ENCODE results near the gene CREB5. TPM values are rescaled to one million over a fixed set of nuclear protein-coding genes. Genes with fewer than 3 reads are reported as not detected.

Gene CREB5
- total and polyA plus RNA-seq, 5 donors = 4.0 to 20.4 (median 9.9) TPM

DNA sequence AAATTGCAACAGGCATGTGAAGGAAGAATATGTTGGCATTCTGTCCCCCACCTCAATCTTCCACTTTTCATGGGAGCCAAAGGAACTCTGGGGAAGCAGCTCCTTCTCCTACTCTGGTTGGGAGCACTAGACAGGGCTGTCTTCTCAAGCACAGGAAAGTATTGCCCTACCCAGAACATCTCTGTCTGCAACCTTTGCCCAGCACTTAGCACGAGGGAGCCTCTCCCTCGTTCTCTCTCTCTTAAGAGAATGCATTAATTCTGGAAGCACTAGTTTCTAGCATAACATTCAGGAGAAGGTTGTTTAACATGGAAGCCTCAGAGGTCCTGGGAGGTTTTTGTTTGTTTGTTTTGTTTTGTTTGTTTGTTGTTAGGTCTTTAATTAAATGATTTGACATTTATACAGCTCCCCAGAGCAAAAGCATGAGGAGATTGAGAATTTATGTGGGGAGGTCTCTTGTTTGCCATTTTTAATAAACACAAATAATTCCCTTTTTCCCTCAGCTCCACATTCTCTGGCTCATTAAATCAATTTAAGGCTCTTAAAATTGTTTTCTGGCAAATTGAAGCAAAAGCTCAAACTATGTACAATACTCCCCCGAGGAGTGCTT lies 305.2 kb downstream of the CREB5 start:
- Histone ChIP-seq H3K4me1 (ENCODE audit: control insufficient read depth, insufficient read depth, low read length) (peaks cover 4% of the 10 kb centered on the region), H3K27ac (ENCODE audit: low read length) (no peak overlapping the region), H3K4me3 (ENCODE audit: low read length) (no peak overlapping the region), H3K9me3 (ENCODE audit: control insufficient read depth, low read length) (no peaks in the 10 kb centered on the region), H3K27me3 (ENCODE audit: control insufficient read depth, insufficient read depth) (no peaks in the 10 kb centered on the region)
- intact Hi-C loops (cut with DNase I) = no loop called here
- 75% methylated on average over 3 of the region's 3 CpGs for WGBS
- DNase-seq = no peak
- ATAC-seq = no peak

DNA sequence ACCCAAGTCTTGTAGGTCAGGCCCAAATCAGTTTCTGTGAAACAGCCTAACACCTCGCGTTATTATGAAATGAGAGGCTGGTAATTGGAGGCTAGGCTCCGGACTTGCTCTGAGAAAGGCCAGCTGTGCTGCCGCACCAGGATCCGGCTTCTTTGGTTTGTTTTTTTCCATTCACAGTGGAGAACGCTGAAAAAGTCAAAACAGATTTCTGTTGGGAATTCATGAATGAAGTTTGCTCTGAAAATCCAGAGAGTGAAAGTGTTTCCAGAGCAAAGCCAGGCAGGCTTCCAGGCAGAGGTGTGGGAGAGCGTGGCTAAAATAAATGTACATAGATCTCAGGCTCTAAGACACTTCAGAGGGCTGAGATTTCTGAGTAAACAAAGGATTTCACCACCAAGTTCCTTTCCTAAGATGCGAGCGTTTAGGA lies 305.8 kb downstream of the CREB5 start:
- Histone ChIP-seq H3K4me3 (ENCODE audit: low read length) (no peak overlapping the region), H3K27me3 (ENCODE audit: control insufficient read depth, insufficient read depth) (no peaks in the 10 kb centered on the region), H3K9me3 (ENCODE audit: control insufficient read depth, low read length) (no peaks in the 10 kb centered on the region), H3K4me1 (ENCODE audit: control insufficient read depth, insufficient read depth, low read length) (peaks cover 4% of the 10 kb centered on the region), H3K27ac (ENCODE audit: low read length) (no peak overlapping the region)
- intact Hi-C loops (cut with DNase I) = no loop called here
- ATAC-seq (peak; percentile 82 to 91), DNase-seq (peak; percentile 41 to 72 (median 68))
- 57% methylated on average over 9 of the region's 9 CpGs for WGBS

GRCh38 chr7:28718545-28718944 lies 306.2 kb downstream of the CREB5 start:
- 65% methylated on average over 2 of the region's 2 CpGs for WGBS
- Histone ChIP-seq H3K4me3 (ENCODE audit: low read length) (no peak overlapping the region), H3K4me1 (ENCODE audit: control insufficient read depth, insufficient read depth, low read length) (peaks cover 4% of the 10 kb centered on the region), H3K27me3 (ENCODE audit: control insufficient read depth, insufficient read depth) (no peaks in the 10 kb centered on the region), H3K9me3 (ENCODE audit: control insufficient read depth, low read length) (no peaks in the 10 kb centered on the region), H3K27ac (ENCODE audit: low read length) (no peak overlapping the region)
- DNase-seq (no peak), ATAC-seq (peak in 1 of 2 donors; percentile 42)
- intact Hi-C loops (cut with DNase I) = no loop called here

DNA sequence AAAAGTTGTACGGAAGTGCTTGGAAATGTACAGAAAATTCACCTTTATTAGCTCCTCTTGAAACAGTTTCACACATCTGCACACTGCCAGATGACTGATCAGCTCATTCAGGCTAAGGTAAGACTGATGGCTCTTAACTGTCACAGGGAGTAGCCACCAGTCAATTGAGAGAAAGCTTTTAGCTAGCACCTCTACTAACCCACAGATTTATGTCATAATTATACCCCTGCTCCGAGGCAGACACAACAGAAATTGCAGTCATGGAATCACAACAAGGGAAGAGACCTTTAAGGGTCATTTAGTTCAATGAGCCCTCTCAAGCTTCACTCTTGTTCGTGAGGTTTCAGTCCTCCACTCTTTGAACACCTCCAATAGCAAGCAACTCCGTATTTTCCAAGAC lies 310.4 kb downstream of the CREB5 start:
- WGBS = 89% methylated on average over 4 of the region's 4 CpGs
- no peak overlapping the region for H3K27ac ChIP-seq (ENCODE audit: low read length)

DNA sequence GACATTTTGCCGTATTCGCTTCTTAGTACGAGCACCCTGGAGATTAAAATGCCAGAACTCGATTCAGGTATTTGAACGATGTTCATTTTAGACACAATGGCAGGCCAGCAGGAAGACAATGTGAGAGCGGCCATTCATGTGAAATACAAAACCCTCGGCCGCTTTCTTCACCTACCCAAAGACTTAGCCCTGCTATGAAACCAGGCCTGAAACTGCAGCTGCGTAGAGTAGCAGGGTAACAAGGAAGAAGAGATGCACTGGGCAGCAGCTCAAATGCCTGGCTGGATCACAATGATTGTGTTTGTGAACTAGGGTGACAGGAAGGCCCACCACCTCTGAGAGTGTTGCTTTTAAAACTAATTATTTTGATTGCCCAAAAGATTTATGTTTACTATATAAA lies 311.0 kb downstream of the CREB5 start:
- intact Hi-C loops (cut with DNase I) = no loop called here
- no peak for ATAC-seq
- no peak for DNase-seq
- Histone ChIP-seq H3K4me3 (ENCODE audit: low read length) (no peak overlapping the region), H3K27me3 (ENCODE audit: control insufficient read depth, insufficient read depth) (no peaks in the 10 kb centered on the region), H3K4me1 (ENCODE audit: control insufficient read depth, insufficient read depth, low read length) (peaks cover 8% of the 10 kb centered on the region), H3K27ac (ENCODE audit: low read length) (no peak overlapping the region), H3K9me3 (ENCODE audit: control insufficient read depth, low read length) (no peaks in the 10 kb centered on the region)
- 89% methylated on average over 9 of the region's 9 CpGs for WGBS

More for the DNA sequence above, 310.4 kb downstream of the CREB5 start:
- H3K9me3 ChIP-seq (ENCODE audit: control insufficient read depth, low read length) = no peaks in the 10 kb centered on the region
- DNase-seq (no peak), ATAC-seq (no peak)
- intact Hi-C loops (cut with DNase I) = no loop called here
- no peaks in the 10 kb centered on the region for H3K27me3 ChIP-seq (ENCODE audit: control insufficient read depth, insufficient read depth)
- peaks cover 8% of the 10 kb centered on the region for H3K4me1 ChIP-seq (ENCODE audit: control insufficient read depth, insufficient read depth, low read length)
- no peak overlapping the region for H3K4me3 ChIP-seq (ENCODE audit: low read length)

DNA sequence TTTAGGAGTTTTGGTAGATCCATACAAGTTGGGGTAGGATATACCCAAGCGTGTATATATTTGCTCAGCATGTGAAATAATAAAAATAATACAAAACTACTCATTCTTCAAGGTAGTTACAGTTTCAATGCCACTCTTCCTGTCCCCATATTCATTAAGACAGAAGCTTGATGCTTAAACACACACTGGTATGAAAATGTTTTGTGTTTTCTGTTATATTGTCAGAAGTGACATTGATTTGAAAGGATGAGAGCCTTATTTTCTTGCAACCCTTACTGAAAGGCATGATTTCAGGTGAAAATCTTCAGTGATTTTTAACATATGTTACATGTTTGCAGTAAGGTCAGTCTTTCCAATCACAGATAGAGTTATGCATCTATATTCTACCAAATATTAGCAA lies 312.2 kb downstream of the CREB5 start:
- H3K4me1 ChIP-seq (ENCODE audit: control insufficient read depth, insufficient read depth, low read length) = peaks cover 5% of the 10 kb centered on the region
- no peak overlapping the region for H3K4me3 ChIP-seq (ENCODE audit: low read length)
- DNase-seq (no peak), ATAC-seq (no peak)
- intact Hi-C loops (cut with DNase I) = no loop called here
- 100% methylated on average over 1 of the region's 1 CpG for WGBS
- H3K27ac ChIP-seq (ENCODE audit: low read length) = no peak overlapping the region
- H3K9me3 ChIP-seq (ENCODE audit: control insufficient read depth, low read length) = no peaks in the 10 kb centered on the region
- no peaks in the 10 kb centered on the region for H3K27me3 ChIP-seq (ENCODE audit: control insufficient read depth, insufficient read depth)

DNA sequence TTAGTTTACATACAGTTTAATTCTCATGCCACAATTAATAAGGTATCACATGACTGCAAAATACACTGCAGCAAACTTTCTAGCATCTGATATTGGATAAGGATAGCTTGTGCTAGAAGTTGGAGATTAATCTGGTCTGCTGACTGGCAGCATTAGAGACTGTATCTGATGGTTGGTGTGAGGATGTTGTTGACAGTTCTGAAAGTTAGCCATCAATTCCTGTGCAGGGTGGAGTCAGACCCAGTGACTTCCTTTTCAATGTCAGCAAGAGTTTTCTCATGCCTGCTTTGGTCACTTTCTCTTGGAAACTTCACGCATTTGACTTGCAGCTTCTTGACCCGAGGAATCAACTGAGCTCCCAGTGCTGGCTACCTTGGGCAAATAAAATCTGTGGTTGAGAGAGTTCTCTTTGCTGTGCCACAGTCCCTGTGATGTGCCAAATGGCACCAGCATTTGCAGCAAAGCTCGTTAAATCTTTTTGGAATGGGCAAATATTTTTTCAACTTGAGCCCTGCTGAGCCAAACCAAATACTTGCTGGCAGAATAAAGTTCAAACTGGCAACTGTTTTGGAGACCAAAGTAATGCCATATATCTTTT lies 312.8 kb downstream of the CREB5 start:
- H3K27ac ChIP-seq (ENCODE audit: low read length) = no peak overlapping the region
- no peak overlapping the region for H3K4me3 ChIP-seq (ENCODE audit: low read length)
- DNase-seq (no peak), ATAC-seq (peak in 1 of 2 donors; percentile 50)
- H3K9me3 ChIP-seq (ENCODE audit: control insufficient read depth, low read length) = no peaks in the 10 kb centered on the region
- peaks cover 5% of the 10 kb centered on the region for H3K4me1 ChIP-seq (ENCODE audit: control insufficient read depth, insufficient read depth, low read length)
- 42% methylated on average over 3 of the region's 3 CpGs for WGBS
- intact Hi-C loops (cut with DNase I) = no loop called here
- no peaks in the 10 kb centered on the region for H3K27me3 ChIP-seq (ENCODE audit: control insufficient read depth, insufficient read depth)

- intact Hi-C loops (cut with DNase I) = no loop called here
- H3K4me1 ChIP-seq (ENCODE audit: control insufficient read depth, insufficient read depth, low read length) = peaks cover 5% of the 10 kb centered on the region
- no peak overlapping the region for H3K4me3 ChIP-seq (ENCODE audit: low read length)
- DNase-seq (no peak), ATAC-seq (no peak)
- 71% methylated on average over 2 of the region's 2 CpGs for WGBS
- no peak overlapping the region for H3K27ac ChIP-seq (ENCODE audit: low read length)
- no peaks in the 10 kb centered on the region for H3K9me3 ChIP-seq (ENCODE audit: control insufficient read depth, low read length)
- H3K27me3 ChIP-seq (ENCODE audit: control insufficient read depth, insufficient read depth) = no peaks in the 10 kb centered on the region
Measured at GRCh38 chr7:28725911-28726310, 313.6 kb downstream of the CREB5 start.

- Histone ChIP-seq H3K27me3 (ENCODE audit: control insufficient read depth, insufficient read depth) (no peaks in the 10 kb centered on the region), H3K9me3 (ENCODE audit: control insufficient read depth, low read length) (no peaks in the 10 kb centered on the region), H3K27ac (ENCODE audit: low read length) (no peak overlapping the region), H3K4me1 (ENCODE audit: control insufficient read depth, insufficient read depth, low read length) (peaks cover 5% of the 10 kb centered on the region), H3K4me3 (ENCODE audit: low read length) (no peak overlapping the region)
- DNase-seq (no peak), ATAC-seq (peak; percentile 74 to 94)
- intact Hi-C loops (cut with DNase I) = no loop called here
- 52% methylated on average over 1 of the region's 1 CpG for WGBS
Measured at GRCh38 chr7:28726555-28726954, 314.2 kb downstream of the CREB5 start.

DNA sequence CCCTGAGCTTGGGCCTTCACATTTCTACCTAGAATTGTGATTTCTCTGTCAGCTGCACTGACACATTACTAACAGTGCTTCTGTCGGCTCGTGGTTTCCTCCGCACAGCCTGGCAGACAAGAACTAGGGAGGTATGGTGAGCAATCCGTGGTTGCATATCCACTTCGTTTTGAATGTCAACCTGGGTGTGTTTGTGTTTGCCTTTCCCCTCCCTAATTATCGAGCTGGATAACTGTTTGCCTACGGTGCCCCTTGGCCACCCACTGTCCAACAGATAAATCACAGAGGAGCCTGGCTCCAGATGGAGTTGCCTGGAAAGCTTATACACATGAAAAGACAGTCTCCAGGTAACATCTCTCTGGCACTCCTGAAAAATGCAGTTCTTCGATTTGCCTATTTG lies 317.0 kb downstream of the CREB5 start:
- no peak overlapping the region for H3K4me3 ChIP-seq (ENCODE audit: low read length)
- ATAC-seq (no peak), DNase-seq (no peak)
- WGBS = 77% methylated on average over 8 of the region's 8 CpGs
- no peaks in the 10 kb centered on the region for H3K27me3 ChIP-seq (ENCODE audit: control insufficient read depth, insufficient read depth)
- peaks cover 10% of the 10 kb centered on the region for H3K4me1 ChIP-seq (ENCODE audit: control insufficient read depth, insufficient read depth, low read length)
- no peaks in the 10 kb centered on the region for H3K9me3 ChIP-seq (ENCODE audit: control insufficient read depth, low read length)
- H3K27ac ChIP-seq (ENCODE audit: low read length) = no peak overlapping the region
- intact Hi-C loops (cut with DNase I) = no loop called here

- Histone ChIP-seq H3K27me3 (ENCODE audit: control insufficient read depth, insufficient read depth) (no peaks in the 10 kb centered on the region), H3K4me1 (ENCODE audit: control insufficient read depth, insufficient read depth, low read length) (peaks cover 10% of the 10 kb centered on the region), H3K9me3 (ENCODE audit: control insufficient read depth, low read length) (no peaks in the 10 kb centered on the region), H3K4me3 (ENCODE audit: low read length) (no peak overlapping the region), H3K27ac (ENCODE audit: low read length) (no peak overlapping the region)
- intact Hi-C loops (cut with DNase I) = no loop called here
- ATAC-seq (no peak), DNase-seq (no peak)
- WGBS = 80% methylated on average over 3 of the region's 3 CpGs
Measured at GRCh38 chr7:28729727-28730126, 317.4 kb downstream of the CREB5 start.
